ENCODE measurements around the gene HYDIN. TPM values are rescaled to one million over a fixed set of nuclear protein-coding genes. Genes with fewer than 3 reads are reported as not detected.
"Not testable (repeated sequence)": the region's sequence is repeated elsewhere in the genome, so short reads cannot be mapped to it uniquely, and the experiment has no call there.

The HYDIN gene
- total RNA-seq, 1 experiment from 2014 or later: 0.35 TPM

GRCh38 chr16:70935325-70935724, 295.2 kb downstream of the HYDIN start:
- H3K4me1 Mint-ChIP-seq (ENCODE audit: insufficient read depth, unreplicated experiment); H3K9me3 Mint-ChIP-seq (ENCODE audit: unreplicated experiment); H3K27me3 Mint-ChIP-seq (ENCODE audit: insufficient read depth, unreplicated experiment); H3K4me3 Mint-ChIP-seq (ENCODE audit: unreplicated experiment); H3K27ac Mint-ChIP-seq (ENCODE audit: low read depth, unreplicated experiment); DNase-seq (ENCODE audit: unreplicated experiment); CTCF ChIA-PET; BruUV-seq (replicated peaks); H3K36me3 Mint-ChIP-seq (ENCODE audit: insufficient read depth, unreplicated experiment); intact Hi-C loops (cut with micrococcal nuclease); POLR2A ChIA-PET: not testable (repeated sequence)

- H3K27me3 Mint-ChIP-seq (ENCODE audit: insufficient read depth, unreplicated experiment); H3K36me3 Mint-ChIP-seq (ENCODE audit: insufficient read depth, unreplicated experiment); H3K4me3 Mint-ChIP-seq (ENCODE audit: unreplicated experiment); intact Hi-C loops (cut with micrococcal nuclease); H3K4me1 Mint-ChIP-seq (ENCODE audit: insufficient read depth, unreplicated experiment); H3K9me3 Mint-ChIP-seq (ENCODE audit: unreplicated experiment); DNase-seq (ENCODE audit: unreplicated experiment); BruUV-seq (replicated peaks); CTCF ChIA-PET; H3K27ac Mint-ChIP-seq (ENCODE audit: low read depth, unreplicated experiment); POLR2A ChIA-PET: not testable (repeated sequence)
These were observed 296.8 kb downstream of the HYDIN start for GRCh38 chr16:70933746-70934145.

- H3K36me3 Mint-ChIP-seq (ENCODE audit: insufficient read depth, unreplicated experiment); H3K9me3 Mint-ChIP-seq (ENCODE audit: unreplicated experiment): not testable (repeated sequence)
These were observed 299.8 kb downstream of the HYDIN start for GRCh38 chr16:70930757-70931156.

GRCh38 chr16:70922164-70922563, 308.4 kb downstream of the HYDIN start:
- POLR2A ChIA-PET; H3K4me1 Mint-ChIP-seq (ENCODE audit: insufficient read depth, unreplicated experiment); H3K27me3 Mint-ChIP-seq (ENCODE audit: insufficient read depth, unreplicated experiment); H3K36me3 Mint-ChIP-seq (ENCODE audit: insufficient read depth, unreplicated experiment); intact Hi-C loops (cut with micrococcal nuclease); H3K4me3 Mint-ChIP-seq (ENCODE audit: unreplicated experiment); H3K27ac Mint-ChIP-seq (ENCODE audit: low read depth, unreplicated experiment); H3K9me3 Mint-ChIP-seq (ENCODE audit: unreplicated experiment); BruUV-seq (replicated peaks); CTCF ChIA-PET: not testable (repeated sequence)
- peak; percentile 65 for DNase-seq (ENCODE audit: unreplicated experiment)

More at GRCh38 chr16:70930757-70931156, 299.8 kb downstream of the HYDIN start:
- H3K4me1 Mint-ChIP-seq (ENCODE audit: insufficient read depth, unreplicated experiment); POLR2A ChIA-PET; H3K4me3 Mint-ChIP-seq (ENCODE audit: unreplicated experiment); intact Hi-C loops (cut with micrococcal nuclease); H3K27me3 Mint-ChIP-seq (ENCODE audit: insufficient read depth, unreplicated experiment); BruUV-seq (replicated peaks); DNase-seq (ENCODE audit: unreplicated experiment); H3K27ac Mint-ChIP-seq (ENCODE audit: low read depth, unreplicated experiment); CTCF ChIA-PET: not testable (repeated sequence)

GRCh38 chr16:70920661-70921060, 309.9 kb downstream of the HYDIN start:
- H3K9me3 Mint-ChIP-seq (ENCODE audit: unreplicated experiment); H3K4me3 Mint-ChIP-seq (ENCODE audit: unreplicated experiment); H3K4me1 Mint-ChIP-seq (ENCODE audit: insufficient read depth, unreplicated experiment); DNase-seq (ENCODE audit: unreplicated experiment); H3K27me3 Mint-ChIP-seq (ENCODE audit: insufficient read depth, unreplicated experiment); H3K27ac Mint-ChIP-seq (ENCODE audit: low read depth, unreplicated experiment); BruUV-seq (replicated peaks); CTCF ChIA-PET; H3K36me3 Mint-ChIP-seq (ENCODE audit: insufficient read depth, unreplicated experiment); POLR2A ChIA-PET; intact Hi-C loops (cut with micrococcal nuclease): not testable (repeated sequence)

- H3K9me3 Mint-ChIP-seq (ENCODE audit: unreplicated experiment); intact Hi-C loops (cut with micrococcal nuclease); H3K27ac Mint-ChIP-seq (ENCODE audit: low read depth, unreplicated experiment); BruUV-seq (replicated peaks); H3K4me1 Mint-ChIP-seq (ENCODE audit: insufficient read depth, unreplicated experiment); H3K4me3 Mint-ChIP-seq (ENCODE audit: unreplicated experiment); DNase-seq (ENCODE audit: unreplicated experiment); CTCF ChIA-PET; POLR2A ChIA-PET; H3K36me3 Mint-ChIP-seq (ENCODE audit: insufficient read depth, unreplicated experiment): not testable (repeated sequence)
- H3K27me3 Mint-ChIP-seq (ENCODE audit: insufficient read depth, unreplicated experiment): peaks cover 19% of the 10 kb centered on the region
These were observed 342.3 kb downstream of the HYDIN start for GRCh38 chr16:70888208-70888607.

GRCh38 chr16:70884652-70885051, 345.9 kb downstream of the HYDIN start:
- intact Hi-C loops (cut with micrococcal nuclease); BruUV-seq (replicated peaks); POLR2A ChIA-PET: not testable (repeated sequence)

GRCh38 chr16:70882311-70882710, 348.2 kb downstream of the HYDIN start:
- POLR2A ChIA-PET; CTCF ChIA-PET; BruUV-seq (replicated peaks); H3K36me3 Mint-ChIP-seq (ENCODE audit: insufficient read depth, unreplicated experiment); H3K4me3 Mint-ChIP-seq (ENCODE audit: unreplicated experiment); H3K9me3 Mint-ChIP-seq (ENCODE audit: unreplicated experiment); DNase-seq (ENCODE audit: unreplicated experiment); H3K4me1 Mint-ChIP-seq (ENCODE audit: insufficient read depth, unreplicated experiment); intact Hi-C loops (cut with micrococcal nuclease); H3K27ac Mint-ChIP-seq (ENCODE audit: low read depth, unreplicated experiment): not testable (repeated sequence)
- H3K27me3 Mint-ChIP-seq (ENCODE audit: insufficient read depth, unreplicated experiment): peaks cover 19% of the 10 kb centered on the region

More at GRCh38 chr16:70884652-70885051, 345.9 kb downstream of the HYDIN start:
- H3K4me3 Mint-ChIP-seq (ENCODE audit: unreplicated experiment); H3K36me3 Mint-ChIP-seq (ENCODE audit: insufficient read depth, unreplicated experiment); H3K4me1 Mint-ChIP-seq (ENCODE audit: insufficient read depth, unreplicated experiment); H3K9me3 Mint-ChIP-seq (ENCODE audit: unreplicated experiment); H3K27ac Mint-ChIP-seq (ENCODE audit: low read depth, unreplicated experiment); CTCF ChIA-PET; DNase-seq (ENCODE audit: unreplicated experiment): not testable (repeated sequence)
- H3K27me3 Mint-ChIP-seq (ENCODE audit: insufficient read depth, unreplicated experiment): peaks cover 19% of the 10 kb centered on the region

GRCh38 chr16:70877895-70878294, 352.6 kb downstream of the HYDIN start:
- BruUV-seq (replicated peaks); DNase-seq (ENCODE audit: unreplicated experiment); H3K36me3 Mint-ChIP-seq (ENCODE audit: insufficient read depth, unreplicated experiment); CTCF ChIA-PET; H3K27ac Mint-ChIP-seq (ENCODE audit: low read depth, unreplicated experiment); H3K4me1 Mint-ChIP-seq (ENCODE audit: insufficient read depth, unreplicated experiment); H3K9me3 Mint-ChIP-seq (ENCODE audit: unreplicated experiment); POLR2A ChIA-PET; intact Hi-C loops (cut with micrococcal nuclease); H3K4me3 Mint-ChIP-seq (ENCODE audit: unreplicated experiment); H3K27me3 Mint-ChIP-seq (ENCODE audit: insufficient read depth, unreplicated experiment): not testable (repeated sequence)

- intact Hi-C loops (cut with micrococcal nuclease); BruUV-seq (replicated peaks); POLR2A ChIA-PET; H3K9me3 Mint-ChIP-seq (ENCODE audit: unreplicated experiment); H3K4me3 Mint-ChIP-seq (ENCODE audit: unreplicated experiment); H3K27ac Mint-ChIP-seq (ENCODE audit: low read depth, unreplicated experiment); H3K27me3 Mint-ChIP-seq (ENCODE audit: insufficient read depth, unreplicated experiment); DNase-seq (ENCODE audit: unreplicated experiment); H3K4me1 Mint-ChIP-seq (ENCODE audit: insufficient read depth, unreplicated experiment); CTCF ChIA-PET; H3K36me3 Mint-ChIP-seq (ENCODE audit: insufficient read depth, unreplicated experiment): not testable (repeated sequence)
These were observed 354.1 kb downstream of the HYDIN start for GRCh38 chr16:70876442-70876841.
